ENCODE measurements around the gene NCR2.

NCR2 gene

DNA sequence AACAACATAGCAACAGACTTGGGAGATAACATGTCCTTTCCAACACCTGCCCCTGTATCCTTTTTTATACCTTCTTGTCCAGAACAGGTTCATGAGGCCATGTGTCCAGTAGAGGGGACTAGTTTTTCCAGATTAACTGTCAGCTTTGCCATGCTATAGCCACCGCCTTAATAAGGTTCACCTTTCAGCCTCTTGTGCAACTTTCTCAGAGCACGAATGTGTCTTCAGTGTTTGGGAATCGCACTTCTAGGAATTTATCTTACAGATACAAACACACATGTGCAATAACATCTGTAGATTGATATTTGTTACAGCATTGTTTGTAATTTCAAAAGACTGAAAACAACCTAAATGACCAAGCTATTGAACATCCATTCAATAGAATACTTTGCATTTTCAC lies 21.4 kb downstream of the NCR2 start:
- in situ Hi-C loops (cut with HindIII; ENCODE audit: low sequenced_read_pairs) = no loop called here

DNA sequence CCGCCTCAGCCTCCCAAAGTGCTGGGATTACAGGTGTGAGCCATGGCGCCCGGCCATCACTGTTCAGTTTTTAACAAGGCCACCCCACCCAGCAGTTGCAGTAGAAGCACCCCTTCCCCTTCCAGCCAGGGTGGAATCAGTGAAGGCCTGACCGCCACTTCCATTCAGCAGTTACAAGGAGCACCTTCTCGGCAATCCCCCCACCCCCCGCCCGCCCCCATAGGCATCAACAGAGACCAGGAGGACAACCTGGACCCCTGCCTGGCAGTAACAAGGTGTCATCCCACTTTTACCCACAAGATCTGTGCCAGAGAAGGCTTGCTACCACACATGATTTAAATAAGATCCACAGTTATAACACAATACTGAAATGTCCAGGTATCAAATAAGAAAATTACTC lies 23.1 kb downstream of the NCR2 start:
- in situ Hi-C loops (cut with HindIII; ENCODE audit: low sequenced_read_pairs) = no loop called here

DNA sequence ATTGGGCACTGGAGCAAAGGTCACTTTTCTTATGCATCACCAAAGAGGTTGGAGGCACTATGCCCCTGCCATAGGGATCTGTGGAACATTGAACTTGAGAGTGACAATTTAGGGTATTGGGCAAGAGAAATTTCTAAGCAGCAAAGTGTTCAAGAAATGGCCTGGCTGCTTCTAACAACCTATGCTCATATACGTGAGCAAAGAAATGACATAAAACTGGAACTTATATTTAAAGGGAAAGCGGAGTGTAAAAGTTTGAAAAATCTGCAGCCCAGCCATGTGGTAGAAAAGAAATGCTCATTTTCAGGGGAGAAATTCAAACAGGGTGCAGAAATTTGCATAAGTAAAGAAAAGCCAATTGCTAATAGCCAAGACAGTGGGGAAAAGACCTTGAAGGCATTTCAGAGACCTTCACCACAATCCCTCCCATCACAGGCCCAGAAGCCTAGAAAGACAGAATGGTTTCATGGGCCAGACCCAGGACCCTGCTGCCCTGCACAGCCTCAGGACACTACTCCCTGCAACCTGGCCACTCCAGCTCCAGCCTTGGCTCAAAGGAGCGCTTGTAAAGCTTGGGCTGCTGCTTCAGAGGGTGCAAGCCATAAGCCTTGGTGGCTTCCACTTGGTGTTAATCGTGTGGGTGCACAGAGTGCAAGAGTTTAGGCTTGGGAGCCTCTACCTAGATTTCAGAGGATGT lies 24.4 kb downstream of the NCR2 start:
- in situ Hi-C loops (cut with HindIII; ENCODE audit: low sequenced_read_pairs) = no loop called here

DNA sequence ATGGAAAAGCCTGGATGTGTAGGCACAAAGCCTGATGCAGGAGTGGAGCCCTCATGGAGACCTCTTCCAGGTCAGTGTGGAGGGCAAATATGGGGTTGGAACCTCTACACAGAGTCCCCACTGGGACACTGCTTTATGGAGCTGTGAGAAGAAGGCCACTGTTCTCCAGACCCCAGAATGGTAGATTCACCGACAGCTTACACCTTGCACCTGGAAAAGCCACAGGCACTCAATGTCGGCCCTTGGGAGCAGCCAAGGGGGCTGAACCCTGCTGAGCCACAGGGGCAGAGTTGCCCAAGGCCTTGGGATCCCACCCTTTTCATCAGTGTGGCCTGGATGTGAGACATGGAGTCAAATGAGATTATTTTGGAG lies 24.9 kb downstream of the NCR2 start:
- in situ Hi-C loops (cut with HindIII; ENCODE audit: low sequenced_read_pairs) = no loop called here

DNA sequence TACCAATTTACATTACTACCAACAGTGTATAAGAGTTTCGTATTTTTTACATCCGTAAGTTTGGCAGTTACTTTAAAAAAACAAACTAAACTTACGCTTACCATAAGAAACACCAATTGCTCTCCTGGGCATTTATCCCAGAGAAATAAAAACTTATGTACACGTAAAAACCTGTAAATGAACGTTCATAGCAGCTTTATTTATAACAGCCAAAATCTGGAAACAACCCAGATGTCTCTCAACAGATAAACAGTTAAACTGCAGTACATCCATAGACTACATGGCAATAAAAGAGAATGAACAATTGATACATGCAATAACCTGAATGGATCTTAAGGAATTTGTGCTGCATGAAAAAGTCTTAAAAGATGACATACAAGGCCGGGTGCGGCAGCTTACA lies 30.7 kb downstream of the NCR2 start:
- in situ Hi-C loops (cut with HindIII; ENCODE audit: low sequenced_read_pairs) = no loop called here

DNA sequence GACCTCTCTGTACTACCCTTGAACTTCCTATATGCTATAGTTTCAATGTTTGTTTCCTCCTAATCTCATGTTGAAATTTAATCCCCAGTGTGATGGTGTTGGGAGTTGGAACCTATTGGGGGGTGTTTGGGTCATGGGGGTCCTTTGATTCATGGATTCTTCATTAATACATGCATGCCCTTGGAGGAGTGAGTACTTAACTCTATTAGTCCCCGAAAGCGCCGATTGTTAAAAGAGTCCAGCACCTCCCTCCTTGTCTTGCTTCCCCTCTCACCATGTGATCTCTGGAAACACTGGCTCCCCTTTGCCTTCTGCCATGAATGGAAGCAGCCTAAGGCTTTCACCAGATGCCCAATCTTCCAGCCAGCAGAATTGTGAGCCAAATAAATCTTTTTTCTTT lies 31.7 kb downstream of the NCR2 start:
- in situ Hi-C loops (cut with HindIII; ENCODE audit: low sequenced_read_pairs) = no loop called here

DNA sequence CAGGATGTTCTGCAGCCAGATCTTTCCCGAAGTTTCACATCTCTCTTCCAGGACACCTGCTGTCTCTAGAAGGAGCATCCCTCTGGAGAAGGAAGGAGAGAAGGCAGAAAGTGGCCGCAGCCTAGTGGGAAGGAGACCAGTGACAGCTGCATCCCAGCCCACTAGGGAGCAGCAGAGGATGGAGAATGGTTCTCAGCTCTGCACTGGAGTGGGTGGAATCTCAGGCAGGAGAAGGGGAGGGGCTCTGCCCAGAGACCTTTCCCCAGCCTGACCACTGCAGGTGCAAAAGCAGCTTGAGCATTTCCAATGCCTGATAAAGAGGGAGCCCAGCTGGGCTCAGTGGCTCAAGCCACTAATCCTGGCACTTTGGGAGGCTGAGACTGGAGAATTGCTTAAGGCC lies 32.3 kb downstream of the NCR2 start:
- in situ Hi-C loops (cut with HindIII; ENCODE audit: low sequenced_read_pairs) = no loop called here

DNA sequence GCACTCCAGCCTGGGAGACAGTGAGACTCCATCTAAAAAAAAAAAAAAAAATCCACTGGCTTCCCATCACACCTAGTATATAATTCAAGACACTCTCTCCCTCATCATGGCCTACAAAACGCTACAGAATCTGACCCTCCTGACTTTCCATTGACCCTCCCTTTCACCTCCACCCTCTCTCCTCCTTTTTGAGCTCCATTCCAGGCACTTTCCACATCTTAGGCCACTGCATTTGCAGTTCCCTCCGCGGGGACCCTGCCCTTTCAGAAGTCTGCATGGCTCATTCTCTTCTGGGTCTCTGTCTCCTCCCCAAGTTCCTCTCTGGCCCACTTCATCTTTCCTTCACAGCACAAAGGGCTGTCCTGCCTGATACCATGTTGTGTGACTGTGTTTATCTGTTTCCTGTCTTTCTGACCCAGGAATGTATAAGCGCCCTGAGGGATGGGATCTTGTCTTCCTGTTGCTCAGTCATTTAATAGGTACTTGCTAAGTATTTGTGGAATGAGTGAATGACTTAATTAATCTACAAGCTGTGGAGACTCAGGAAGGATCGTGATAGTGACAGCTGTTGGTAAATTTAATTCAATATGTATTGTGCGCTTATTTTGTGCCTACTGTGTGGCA lies 35.2 kb downstream of the NCR2 start:
- in situ Hi-C loops (cut with HindIII; ENCODE audit: low sequenced_read_pairs) = no loop called here

DNA sequence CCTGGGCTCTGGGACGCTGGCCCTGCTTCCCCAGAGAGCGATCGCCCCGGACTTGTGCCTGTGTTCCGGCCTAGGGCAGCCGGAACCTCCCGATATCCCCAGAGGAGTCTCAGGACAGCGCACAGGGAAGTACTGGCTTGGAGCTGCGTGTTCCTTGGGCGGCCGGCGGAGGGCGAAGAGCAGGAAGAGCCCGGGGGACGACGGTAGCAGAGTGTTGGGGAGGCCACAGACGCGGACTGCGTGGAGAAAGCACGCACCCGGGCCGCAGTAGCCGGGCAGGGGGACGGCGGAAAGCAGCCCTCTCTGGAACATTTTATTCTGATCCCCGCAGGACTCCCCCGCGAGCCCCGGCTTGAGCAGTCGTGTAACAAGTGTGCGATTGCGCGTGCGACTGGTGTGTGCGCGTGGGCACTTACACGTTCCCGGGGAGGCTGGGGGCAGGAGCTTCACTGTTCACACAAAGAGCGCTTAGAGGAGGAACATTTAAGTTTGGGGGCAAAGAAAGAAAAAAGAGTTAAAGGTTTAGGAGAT lies 36.1 kb downstream of the NCR2 start:
- in situ Hi-C loops (cut with HindIII; ENCODE audit: low sequenced_read_pairs) = no loop called here

DNA sequence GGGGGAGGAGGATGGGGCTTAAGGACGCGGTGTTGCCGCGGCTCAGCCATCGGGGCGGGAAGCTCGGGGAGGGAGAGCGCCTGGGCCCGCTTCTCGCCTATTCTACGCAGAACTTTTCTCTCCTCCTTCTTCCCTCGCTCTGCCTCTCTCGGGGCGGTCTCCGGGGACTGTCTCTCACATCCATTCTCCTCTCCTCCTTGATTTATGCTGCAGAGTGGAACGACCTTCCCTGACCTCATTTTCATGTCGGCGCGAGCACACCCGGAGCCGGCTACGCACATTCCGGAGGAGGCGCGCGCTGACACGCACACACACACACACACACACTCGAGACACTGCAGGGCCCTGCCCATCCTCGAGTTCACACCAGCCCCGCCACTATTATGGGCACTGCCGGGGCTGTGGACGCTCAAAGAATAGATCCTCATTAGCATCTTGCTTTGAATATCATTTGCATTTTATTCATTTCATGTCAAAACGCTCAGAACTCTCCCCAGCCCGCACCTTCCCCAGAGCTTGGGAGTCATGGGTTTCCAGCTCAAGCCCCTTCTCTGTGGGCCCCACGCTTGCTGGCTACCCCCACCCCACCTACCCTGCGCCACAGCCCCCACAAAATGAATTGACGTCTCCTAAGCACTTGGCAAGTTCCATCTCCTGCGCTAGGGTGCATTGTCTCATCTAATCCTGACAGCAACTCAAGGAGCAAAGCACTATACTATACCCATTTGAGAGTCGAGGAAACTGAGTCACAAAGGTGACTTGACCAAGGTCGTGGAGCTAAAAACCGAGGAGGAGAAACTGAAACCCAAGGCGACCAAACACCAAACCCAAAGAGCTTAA lies 36.8 kb downstream of the NCR2 start:
- in situ Hi-C loops (cut with HindIII; ENCODE audit: low sequenced_read_pairs) = no loop called here

DNA sequence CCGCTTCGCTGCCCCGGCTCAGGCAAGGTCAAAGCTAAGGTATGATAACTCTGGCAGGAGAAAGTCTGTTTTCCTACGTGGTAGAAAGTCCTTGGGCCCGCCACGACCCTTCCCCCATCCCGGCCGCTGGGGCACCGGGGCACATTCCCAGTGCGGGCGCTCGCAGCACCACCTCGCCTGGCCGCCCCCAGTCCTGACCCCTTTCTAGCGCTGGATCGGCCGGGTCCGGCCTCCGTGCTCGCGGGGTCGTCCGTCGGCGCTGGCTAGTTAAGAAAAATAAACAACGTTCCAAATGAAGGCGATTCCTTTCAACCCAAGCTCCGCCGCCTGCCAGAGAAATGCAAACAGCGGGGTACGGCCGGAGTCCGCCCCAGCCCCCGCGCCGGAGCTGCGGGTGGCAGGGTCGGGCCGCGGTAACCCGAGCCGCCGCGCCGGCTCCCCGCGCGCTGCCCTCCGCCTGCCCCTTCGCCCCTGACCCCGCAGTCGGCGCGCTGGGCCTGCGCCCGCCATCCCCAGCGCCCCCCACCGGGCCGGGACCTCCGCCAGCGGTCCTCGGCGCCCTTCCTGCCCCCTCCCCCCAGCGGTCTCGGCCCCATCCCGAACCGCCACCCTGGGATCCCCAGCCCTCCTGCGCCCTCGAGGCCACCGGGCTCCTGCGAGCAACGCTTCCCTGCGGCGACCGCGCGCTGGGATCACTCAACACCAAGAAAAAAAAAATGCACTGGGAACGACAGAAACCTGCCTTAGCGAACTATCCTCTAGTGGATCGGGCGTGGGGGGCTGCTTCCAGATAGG lies 37.6 kb downstream of the NCR2 start:
- in situ Hi-C loops (cut with HindIII; ENCODE audit: low sequenced_read_pairs) = no loop called here

DNA sequence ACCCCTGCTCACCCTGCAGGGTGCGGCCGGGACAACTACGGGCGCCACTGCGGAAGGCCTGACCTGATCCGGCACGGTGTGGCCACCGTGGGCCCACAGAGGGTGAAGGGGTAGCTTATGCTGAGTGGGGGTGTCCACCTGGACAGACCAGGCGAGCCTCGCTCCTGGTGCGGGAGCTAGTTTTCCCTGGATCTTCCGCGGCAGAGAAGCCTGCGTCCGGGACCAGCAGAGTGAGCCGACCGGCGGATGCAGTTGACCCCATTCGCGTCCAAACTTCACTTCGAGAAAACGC lies 38.2 kb downstream of the NCR2 start:
- in situ Hi-C loops (cut with HindIII; ENCODE audit: low sequenced_read_pairs) = no loop called here

DNA sequence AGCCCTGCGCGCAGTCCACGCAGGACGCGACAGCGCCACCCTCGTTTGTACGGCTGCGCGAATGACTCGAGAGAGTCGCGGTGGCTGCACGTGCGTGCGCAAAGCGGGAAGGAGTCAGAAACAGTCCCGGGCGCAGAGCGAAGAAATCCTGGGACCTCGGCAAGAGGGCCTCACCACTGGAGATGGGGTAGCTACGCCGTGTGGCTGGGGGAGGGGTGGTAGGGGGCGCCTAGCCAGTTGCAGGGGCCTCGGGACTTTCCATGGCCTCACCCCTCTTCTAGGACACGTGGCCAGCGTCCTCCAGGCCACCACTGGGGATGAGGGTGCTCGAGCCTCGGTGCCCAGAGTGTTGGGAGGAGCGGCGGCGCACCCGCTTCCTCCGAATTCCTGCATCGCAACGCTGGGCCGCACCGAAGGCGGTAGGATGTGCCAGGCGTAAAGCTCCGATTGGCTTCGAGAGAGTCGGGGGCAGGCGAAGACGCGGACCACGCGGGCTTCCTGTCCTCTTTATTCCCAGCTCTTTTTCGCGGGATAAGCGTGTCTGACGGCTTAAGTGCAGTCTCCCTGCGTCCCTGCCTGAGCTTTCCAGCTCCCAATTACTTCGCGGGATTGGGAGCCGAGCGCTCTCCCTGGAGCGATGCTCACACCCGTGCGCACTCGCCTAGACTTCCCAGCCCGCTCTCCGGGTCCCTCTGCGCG lies 38.7 kb downstream of the NCR2 start:
- in situ Hi-C loops (cut with HindIII; ENCODE audit: low sequenced_read_pairs) = no loop called here

DNA sequence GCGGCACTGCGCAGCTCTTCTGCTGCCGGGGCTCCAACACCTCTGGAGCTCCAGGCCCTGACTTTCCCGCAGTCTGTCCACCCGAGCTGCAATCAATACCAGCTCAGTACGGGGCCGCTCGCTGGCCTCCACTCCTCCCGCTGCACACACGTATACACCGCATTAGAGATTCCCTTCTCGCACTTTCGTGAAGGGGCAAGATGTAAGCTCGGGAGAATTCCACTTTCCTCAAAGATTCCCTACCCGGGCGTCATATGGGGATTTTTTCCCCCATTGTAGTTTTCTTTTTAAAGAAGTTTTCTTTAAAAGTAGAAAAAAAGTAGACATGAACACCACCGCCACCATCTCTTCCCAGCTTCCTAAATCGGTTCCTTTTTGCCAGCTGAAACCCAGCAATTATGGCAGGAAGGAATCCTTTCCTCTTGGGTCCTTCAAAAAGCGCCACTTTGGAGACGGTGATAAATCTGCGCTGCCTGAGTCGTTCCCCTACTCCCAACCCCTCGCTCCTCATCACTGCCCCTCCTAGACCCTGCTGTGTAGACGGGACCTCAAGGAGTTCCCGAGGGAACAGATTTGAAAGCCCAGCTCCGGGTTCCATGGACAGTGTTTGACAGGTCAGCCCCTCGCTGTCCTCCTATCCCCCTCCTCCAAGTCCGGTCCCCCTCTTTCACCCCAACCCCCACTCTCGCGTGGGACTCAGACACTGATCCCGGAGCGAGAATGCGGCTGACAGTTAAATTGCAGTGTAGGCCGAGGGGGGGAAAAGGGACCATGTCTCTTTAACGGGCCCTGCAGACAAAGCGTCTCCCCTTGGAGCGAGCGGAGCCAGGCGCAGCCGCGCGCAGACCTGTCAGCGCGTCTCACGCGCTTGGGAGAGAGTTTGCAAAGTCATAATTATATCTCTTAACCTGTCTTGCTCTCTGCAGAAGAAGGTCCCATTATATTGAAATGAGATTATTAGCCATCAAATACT lies 39.5 kb downstream of the NCR2 start:
- in situ Hi-C loops (cut with HindIII; ENCODE audit: low sequenced_read_pairs) = no loop called here

DNA sequence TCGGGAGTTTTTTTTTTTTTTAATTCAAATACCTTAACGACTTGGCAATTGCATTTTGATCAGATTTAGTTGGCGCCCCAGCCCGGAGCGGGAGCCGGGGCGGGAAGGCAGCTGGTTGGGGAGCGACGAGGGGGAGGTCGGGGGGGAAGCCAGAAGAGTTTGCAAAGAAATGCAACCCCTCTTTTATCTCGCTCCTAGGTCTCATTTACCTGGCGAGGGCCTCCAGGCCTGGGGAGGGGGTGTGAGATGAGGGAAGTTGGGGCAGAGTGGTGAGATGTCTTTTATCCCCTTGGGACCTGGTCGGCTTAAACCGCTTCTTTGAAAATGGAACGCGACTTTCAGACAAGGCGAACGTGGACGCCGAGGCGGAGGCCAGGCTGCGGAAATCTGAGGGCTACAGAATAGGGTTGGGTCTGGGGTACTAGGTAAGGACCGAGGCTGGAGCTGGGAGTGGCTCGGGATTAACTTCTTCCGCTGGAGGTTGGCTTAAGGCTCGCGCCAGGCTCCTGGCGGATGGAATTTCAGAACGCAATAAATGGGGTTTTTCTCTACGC lies 40.3 kb downstream of the NCR2 start:
- in situ Hi-C loops (cut with HindIII; ENCODE audit: low sequenced_read_pairs) = no loop called here

DNA sequence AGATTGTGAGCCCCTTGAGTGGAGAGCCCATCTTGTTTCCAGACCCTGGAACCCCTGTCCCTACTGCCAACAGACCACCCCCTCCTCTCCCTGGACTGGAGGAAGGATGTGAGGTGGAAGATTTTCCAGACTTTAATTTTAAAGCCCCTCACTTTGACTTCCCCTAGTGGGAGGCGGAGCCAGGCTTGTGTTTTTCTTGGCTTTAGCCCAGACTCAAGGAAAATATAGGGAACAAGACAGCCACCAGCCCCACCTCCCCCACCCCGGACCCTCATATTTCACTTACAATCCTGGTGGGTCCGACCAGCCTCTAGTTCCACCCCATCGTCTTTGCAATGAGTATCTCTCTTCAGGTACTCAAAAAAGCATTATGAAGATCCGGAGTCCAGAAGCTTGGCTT lies 40.8 kb downstream of the NCR2 start:
- in situ Hi-C loops (cut with HindIII; ENCODE audit: low sequenced_read_pairs) = no loop called here

DNA sequence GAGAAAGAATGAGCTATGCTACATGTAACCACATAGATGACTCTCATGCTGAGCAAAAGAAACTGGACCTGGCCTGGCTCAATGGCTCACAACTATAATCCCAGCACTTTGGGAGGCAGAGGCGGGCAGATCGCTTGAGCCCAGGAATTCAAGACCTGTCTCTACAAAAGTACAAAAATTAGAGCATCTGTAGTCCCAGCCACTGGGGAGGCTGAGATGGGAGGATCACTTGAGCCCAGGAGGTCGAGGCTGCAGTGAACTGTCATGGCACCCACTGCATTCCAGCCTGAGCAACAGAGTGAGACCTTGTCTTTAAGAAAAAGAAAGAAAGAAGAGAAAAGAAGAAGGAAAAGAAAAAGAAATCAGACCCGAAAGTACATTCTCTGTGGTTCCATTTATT lies 41.7 kb downstream of the NCR2 start:
- in situ Hi-C loops (cut with HindIII; ENCODE audit: low sequenced_read_pairs) = no loop called here

DNA sequence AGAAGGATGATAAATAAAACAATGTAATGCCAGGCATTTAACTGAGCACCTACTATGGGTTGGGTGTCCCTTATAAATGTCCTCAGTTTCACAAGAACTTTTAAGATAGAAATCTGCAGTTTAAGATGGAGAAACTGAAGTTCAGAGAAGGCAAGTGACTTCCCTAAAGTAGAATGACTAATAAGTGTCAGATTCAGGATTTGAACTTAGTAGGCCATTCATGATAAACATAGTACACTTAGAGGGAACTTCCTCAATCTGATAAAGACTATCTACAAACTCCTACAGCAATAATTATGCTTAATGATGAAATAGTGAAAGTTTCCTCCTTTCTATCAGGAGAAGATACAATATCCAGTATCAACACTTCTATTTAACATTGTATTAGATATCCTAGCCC lies 43.9 kb downstream of the NCR2 start:
- in situ Hi-C loops (cut with HindIII; ENCODE audit: low sequenced_read_pairs) = no loop called here

DNA sequence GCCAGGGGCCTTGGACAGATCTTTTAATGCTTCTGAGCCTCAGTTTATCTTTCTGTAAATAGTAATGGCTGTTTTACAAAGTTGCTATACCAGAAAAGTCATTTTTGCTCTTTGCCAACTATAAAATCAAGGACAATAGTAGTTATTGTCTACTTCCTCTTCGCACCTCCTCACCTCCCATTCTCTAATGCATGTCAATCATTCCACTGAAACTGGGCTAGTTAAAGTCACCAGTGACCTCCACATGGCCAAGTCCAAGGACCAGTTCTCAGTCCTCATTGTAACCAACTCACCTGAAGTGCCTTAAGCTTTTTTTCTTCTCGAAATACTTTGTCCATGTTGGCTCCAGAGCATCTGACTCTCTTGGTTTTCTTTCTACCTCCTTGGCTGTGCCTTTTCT lies 51.2 kb downstream of the NCR2 start:
- in situ Hi-C loops (cut with HindIII; ENCODE audit: low sequenced_read_pairs) = no loop called here
